HG02852 (cell line): ENCODE results near the gene FAU.

ENCODE experiments used
- ATAC-seq: cut with Tn5 transposase; IDR thresholded peaks from one replicate; pipeline ENCODE4 v1.9.1; 2021; ENCODE audit warnings: mild to moderate bottlenecking, moderate library complexity; ENCODE audit not compliant: unreplicated experiment

FAU gene

GRCh38 chr11:65083834-65084597 is 37.9 kb downstream of the FAU start, which contains the start of the genes CDCA5 and ZFPL1:
CDCA5 (minus strand) TSS chr11:65084040; CDS start chr11:65083978, 62 bp downstream.
ZFPL1 (plus strand) TSS chr11:65084222; CDS start chr11:65084699, 477 bp downstream.
- ATAC-seq = peak; percentile 68

- ATAC-seq = peak; percentile 16
Measured at GRCh38 chr11:65083134-65083833, 38.6 kb downstream of the FAU start.

GRCh38 chr11:65078786-65079342 is 43.1 kb downstream of the FAU start:
- no peak for ATAC-seq

- peak; percentile 41 for ATAC-seq
Measured at GRCh38 chr11:65078151-65078550, 43.8 kb downstream of the FAU start.

GRCh38 chr11:65077451-65077850 is 44.5 kb downstream of the FAU start:
- ATAC-seq = no peak

- no peak for ATAC-seq
Measured at GRCh38 chr11:65072631-65072966, 49.3 kb downstream of the FAU start.

GRCh38 chr11:65071907-65072630 is 49.9 kb downstream of the FAU start:
- ATAC-seq = no peak
